Stimulated activated CD4-positive, alpha-beta T cell treated with anti-CD3 and anti-CD28 coated beads, Interleukin-2, amount 100 ng/mL, for 4 hours (primary cell): ENCODE measurements around the gene EPM2A.

Experiments
- DNase-seq: peaks from one replicate; pipeline ENCODE4 v3.0.0-alpha.2; 2020; ENCODE audit warnings: low read depth

The EPM2A gene

GRCh38 chr6:145670311-145670710, 65.0 kb downstream of the EPM2A start:
- no peak for DNase-seq

GRCh38 chr6:145669627-145670034, 65.7 kb downstream of the EPM2A start:
- DNase-seq, result no peak

- DNase-seq, result no peak
Observed at GRCh38 chr6:145668844-145669243, 66.5 kb downstream of the EPM2A start.

- no peak for DNase-seq
Observed at GRCh38 chr6:145660676-145661075, 74.6 kb downstream of the EPM2A start.

GRCh38 chr6:145656128-145656527, 79.2 kb downstream of the EPM2A start:
- no peak for DNase-seq

GRCh38 chr6:145652572-145652971, 82.7 kb downstream of the EPM2A start:
- no peak for DNase-seq

GRCh38 chr6:145651988-145652387, 83.3 kb downstream of the EPM2A start:
- no peak for DNase-seq

- DNase-seq, result no peak
Observed at GRCh38 chr6:145648149-145648548, 87.2 kb downstream of the EPM2A start.

GRCh38 chr6:145647602-145648001, 87.7 kb downstream of the EPM2A start:
- no peak for DNase-seq

GRCh38 chr6:145643760-145644159, 91.6 kb downstream of the EPM2A start:
- no peak for DNase-seq

GRCh38 chr6:145633981-145634627, 101.2 kb downstream of the EPM2A start:
- DNase-seq, result peak; percentile 60

GRCh38 chr6:145632971-145633370, 102.3 kb downstream of the EPM2A start:
- DNase-seq, result no peak

GRCh38 chr6:145631374-145631773, 103.9 kb downstream of the EPM2A start:
- no peak for DNase-seq

- DNase-seq, result no peak
Observed at GRCh38 chr6:145630598-145630997, 104.7 kb downstream of the EPM2A start.

- no peak for DNase-seq
Observed at GRCh38 chr6:145629478-145629877, 105.8 kb downstream of the EPM2A start.

GRCh38 chr6:145627451-145627850, 107.9 kb downstream of the EPM2A start:
- DNase-seq, result no peak

- DNase-seq, result no peak
Observed at GRCh38 chr6:145626857-145627256, 108.5 kb downstream of the EPM2A start.

- DNase-seq, result no peak
Observed at GRCh38 chr6:145623231-145623630, 112.1 kb downstream of the EPM2A start.

- DNase-seq, result no peak
Observed at GRCh38 chr6:145621776-145622175, 113.5 kb downstream of the EPM2A start.

- no peak for DNase-seq
Observed at GRCh38 chr6:145620088-145620487, 115.2 kb downstream of the EPM2A start.

GRCh38 chr6:145609521-145609920, 125.8 kb downstream of the EPM2A start:
- no peak for DNase-seq

GRCh38 chr6:145608850-145609249, 126.5 kb downstream of the EPM2A start:
- no peak for DNase-seq

- DNase-seq, result no peak
Observed at GRCh38 chr6:145603991-145604390, 131.3 kb downstream of the EPM2A start.

GRCh38 chr6:145603424-145603833, 131.9 kb downstream of the EPM2A start:
- DNase-seq, result no peak
